Urinary bladder (tissue), 4 donors: ENCODE data around the gene AMOTL2. TPM values are rescaled to one million over a fixed set of nuclear protein-coding genes. Genes with fewer than 3 reads are reported as not detected.

Experiments
- DNase-seq: peaks from one replicate; pipeline ENCODE4 v3.0.0-alpha.2; 2015; ENCODE audit errors: extremely low spot score
- H3K27ac ChIP-seq: one replicate; pipeline ENCODE4 v1.5.1; 2013; ENCODE audit warnings: low read depth, mild to moderate bottlenecking, moderate library complexity
- H3K36me3 ChIP-seq: one replicate; pipeline ENCODE4 v1.6.1; 2013; ENCODE audit warnings: mild to moderate bottlenecking, moderate library complexity; ENCODE audit not compliant: insufficient read depth
- H3K4me1 ChIP-seq: one replicate; pipeline ENCODE4 v1.6.1; 2013; ENCODE audit warnings: mild to moderate bottlenecking, moderate library complexity; ENCODE audit not compliant: insufficient read depth
- H3K4me3 ChIP-seq: one replicate; pipeline ENCODE4 v1.5.1; 2013; ENCODE audit warnings: low read depth, low read length
- WGBS: extraction: QIAGEN DNeasy Blood & Tissue Kit; methylation state at CpG from one replicate; pipeline ENCODE4 v1.1.7; 2013; 5-methylcytosine and 5-hydroxymethylcytosine counted together
- polyA plus RNA-seq: library from polyadenylated mRNA; stranded (reverse); fragments of 200-250 nt; gene quantifications from one replicate; pipeline ENCODE4 v1.2.3, GENCODE V29; 2013
- total RNA-seq: library from RNA; depleted of rRNA; stranded (reverse); fragments of >200 nt; gene quantifications from one replicate; pipeline ENCODE4 v1.2.3, GENCODE V29; 2014
- donor health status: healthy with polysubstance abuse.
- donor health status: healthy.

Gene AMOTL2
- total and polyA plus RNA-seq, 2 donors: 37.0 to 49.6 TPM

DNA sequence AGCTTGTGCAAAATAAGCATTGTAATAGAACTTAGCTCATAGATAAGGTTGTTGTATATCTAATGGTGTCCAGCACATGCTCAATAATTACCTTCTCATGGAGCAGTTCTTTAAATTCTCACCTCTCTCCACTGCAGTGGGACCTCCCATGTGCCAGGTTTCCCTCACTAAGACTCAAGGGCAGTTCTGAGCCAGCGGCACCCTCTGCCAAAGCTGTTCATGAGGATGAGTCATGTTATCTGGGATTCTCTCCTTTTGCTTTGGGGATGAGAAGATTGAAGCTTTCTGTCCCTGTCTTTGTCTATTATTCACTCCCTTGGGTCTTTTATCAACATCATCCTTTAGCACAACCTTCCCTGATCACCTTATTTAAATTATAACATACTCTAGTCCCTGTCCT, 15.6 kb upstream of the AMOTL2 start:
- no peak for DNase-seq
- Histone ChIP-seq H3K4me3 (no peak overlapping the region), H3K4me1 (no peaks in the 10 kb centered on the region), H3K27ac (no peak overlapping the region), H3K36me3 (no peaks in the 10 kb centered on the region)
- WGBS: 98% methylated on average over 1 of the region's 1 CpG

DNA sequence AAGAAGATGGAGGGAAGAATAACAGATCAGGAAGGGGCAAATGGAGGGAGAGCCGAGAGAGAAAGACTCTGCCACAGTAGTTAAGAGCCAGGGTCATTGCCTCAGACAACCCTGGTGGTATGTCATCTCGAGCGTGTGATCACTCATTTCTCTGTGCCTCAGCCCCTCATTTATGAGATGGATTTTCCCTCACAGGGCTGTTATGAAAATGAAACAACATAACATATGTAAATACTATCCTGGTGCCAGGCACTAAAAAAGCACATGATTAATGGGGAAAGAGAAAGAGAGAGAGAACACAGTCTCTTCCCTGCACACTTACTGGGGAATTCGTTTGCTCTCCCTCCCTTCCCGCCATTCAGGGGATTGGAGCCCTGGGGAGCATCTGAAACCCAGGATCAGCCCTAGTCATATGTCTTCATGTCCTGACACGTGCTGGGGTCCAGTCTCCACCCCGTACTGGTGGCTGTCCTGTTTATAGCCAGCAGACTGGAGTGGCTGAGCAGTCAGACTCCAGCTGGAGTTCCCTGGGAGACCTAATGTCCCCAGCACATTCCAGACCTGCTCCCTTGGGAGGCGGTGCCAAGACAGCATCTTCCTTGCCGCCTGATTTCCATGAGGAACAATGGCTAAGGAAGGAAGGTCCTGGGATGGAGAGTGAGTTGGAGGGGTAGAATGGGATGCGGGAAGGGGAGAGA, 14.7 kb upstream of the AMOTL2 start:
- no peaks in the 10 kb centered on the region for H3K36me3 ChIP-seq
- no peak for DNase-seq
- no peaks in the 10 kb centered on the region for H3K4me1 ChIP-seq
- no peak overlapping the region for H3K4me3 ChIP-seq
- WGBS: 59% methylated on average over 10 of the region's 10 CpGs
- H3K27ac ChIP-seq: no peak overlapping the region

DNA sequence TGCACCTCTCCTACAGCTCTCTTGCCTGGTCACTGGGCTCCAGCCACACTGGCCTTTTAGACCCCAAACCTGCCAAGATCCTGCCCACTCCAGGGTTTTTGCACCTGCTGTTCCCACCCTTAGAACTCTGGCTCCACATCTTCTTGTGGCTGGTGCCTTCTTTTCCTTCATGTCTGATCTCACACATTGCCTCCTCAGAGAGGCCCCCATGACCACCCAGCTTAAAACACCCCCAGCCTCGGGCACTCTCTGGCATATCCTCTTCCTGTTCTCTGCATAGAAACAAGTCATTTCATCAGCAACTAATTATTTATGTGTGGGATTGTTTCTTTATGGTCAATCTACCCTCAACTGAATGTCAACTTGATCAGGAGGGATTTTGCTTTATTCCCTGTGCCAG, 14.0 kb upstream of the AMOTL2 start:
- Histone ChIP-seq H3K4me3 (no peak overlapping the region), H3K36me3 (no peaks in the 10 kb centered on the region), H3K4me1 (no peaks in the 10 kb centered on the region), H3K27ac (no peak overlapping the region)
- no peak for DNase-seq
- 46% methylated on average over 1 of the region's 1 CpG for WGBS

DNA sequence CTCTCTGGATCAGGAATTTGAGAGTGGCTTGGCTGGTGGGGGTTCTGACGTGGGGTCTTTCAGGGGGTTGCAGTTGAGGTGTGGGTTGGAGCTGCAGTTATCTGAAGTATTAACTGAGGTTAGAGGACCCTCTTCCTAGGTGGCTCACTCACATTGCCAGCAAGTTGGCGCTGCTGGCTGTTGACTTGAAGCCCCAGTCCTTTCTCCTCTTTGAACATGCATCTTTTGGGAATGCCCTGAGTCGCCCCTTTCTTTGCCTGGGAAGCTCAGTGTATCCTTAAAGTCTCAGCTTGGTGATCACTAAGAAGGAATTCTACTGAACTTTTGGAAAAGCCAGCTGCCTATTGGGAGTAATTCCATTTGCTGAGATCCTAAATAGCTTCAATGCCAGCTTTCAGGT, 13.0 kb upstream of the AMOTL2 start:
- 87% methylated on average over 3 of the region's 3 CpGs for WGBS
- no peak for DNase-seq
- Histone ChIP-seq H3K36me3 (no peaks in the 10 kb centered on the region), H3K4me3 (no peak overlapping the region), H3K4me1 (no peaks in the 10 kb centered on the region), H3K27ac (no peak overlapping the region)

DNA sequence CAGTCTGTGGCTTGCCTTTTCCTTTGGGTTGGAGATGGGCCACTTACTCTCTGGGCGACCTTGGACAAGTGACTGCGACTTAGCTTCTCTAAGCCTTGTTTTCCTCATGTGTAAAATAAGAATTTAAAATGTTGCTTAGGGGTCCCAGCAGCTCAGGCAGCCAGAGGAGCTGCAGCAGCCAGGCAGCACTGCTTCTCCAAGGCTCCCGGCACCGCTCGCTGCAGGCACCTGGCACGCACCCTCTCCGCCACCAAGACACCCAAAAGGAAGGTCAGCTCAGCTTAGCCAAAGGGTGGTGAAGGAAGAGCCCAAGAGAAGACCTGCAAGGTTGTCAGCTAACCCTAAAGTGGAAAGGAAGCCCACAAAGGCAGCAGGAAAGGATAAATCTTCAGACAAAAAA, 10.7 kb upstream of the AMOTL2 start:
- Histone ChIP-seq H3K4me3 (no peak overlapping the region), H3K4me1 (no peaks in the 10 kb centered on the region), H3K27ac (no peak overlapping the region), H3K36me3 (no peaks in the 10 kb centered on the region)
- DNase-seq: no peak
- 95% methylated on average over 7 of the region's 7 CpGs for WGBS

DNA sequence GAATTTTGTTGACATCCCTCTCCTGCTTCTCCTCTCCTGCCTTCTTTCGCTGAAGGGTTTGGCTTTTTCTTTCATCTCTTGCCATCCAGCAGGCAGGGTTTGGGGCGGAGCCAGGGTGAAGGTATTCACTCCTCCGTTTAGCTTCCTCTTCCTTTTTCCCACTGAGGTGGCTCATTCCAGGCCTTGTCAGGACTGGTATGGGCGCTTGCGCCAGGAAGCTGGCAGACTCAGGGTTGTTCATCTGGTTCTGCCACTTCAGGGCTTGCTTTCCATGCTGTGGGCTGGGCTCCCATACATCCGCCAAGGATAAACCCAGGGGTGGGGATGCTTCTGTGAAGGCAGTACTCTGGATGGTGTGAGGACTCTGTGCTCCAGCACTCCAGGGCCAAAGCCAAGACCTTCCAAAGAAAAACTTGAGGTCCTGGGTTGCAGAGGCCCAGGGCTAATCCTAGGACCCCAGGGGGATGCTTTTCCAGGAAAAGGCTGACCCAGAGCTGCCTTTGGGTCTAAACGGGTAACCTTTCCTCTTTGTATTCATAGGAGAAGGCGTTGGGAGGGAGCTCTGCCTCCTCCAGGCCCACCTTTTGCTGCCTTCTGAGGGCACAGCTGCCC, 7.7 kb upstream of the AMOTL2 start:
- 69% methylated on average over 8 of the region's 8 CpGs for WGBS
- peak; percentile 61 for DNase-seq
- Histone ChIP-seq H3K4me1 (no peaks in the 10 kb centered on the region), H3K27ac (peak overlapping the region; percentile 42), H3K4me3 (no peak overlapping the region), H3K36me3 (no peaks in the 10 kb centered on the region)

DNA sequence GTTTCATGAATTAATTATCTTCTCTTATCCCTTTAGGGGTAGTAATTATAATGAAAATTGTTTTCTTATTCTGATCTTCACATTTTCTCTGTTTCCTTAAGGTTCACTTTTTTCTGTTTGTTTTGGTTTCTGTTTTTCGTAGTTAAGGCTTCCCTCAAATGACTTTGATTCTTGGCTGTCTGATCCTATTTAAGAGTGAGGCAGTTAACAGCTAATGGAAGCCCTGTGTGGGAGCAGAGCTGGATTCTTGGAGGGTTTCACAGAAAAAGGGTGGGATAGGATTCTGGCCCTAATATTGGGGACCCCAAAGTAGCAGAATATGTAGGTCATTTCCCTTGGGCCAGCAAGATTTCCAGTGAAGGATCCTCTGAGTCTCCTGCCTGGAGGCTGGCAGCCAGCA, 6.8 kb upstream of the AMOTL2 start:
- H3K4me3 ChIP-seq: no peak overlapping the region
- 26% methylated on average over 1 of the region's 1 CpG for WGBS
- no peak for DNase-seq
- H3K36me3 ChIP-seq: no peaks in the 10 kb centered on the region
- H3K27ac ChIP-seq: peak overlapping the region; percentile 42
- H3K4me1 ChIP-seq: no peaks in the 10 kb centered on the region

DNA sequence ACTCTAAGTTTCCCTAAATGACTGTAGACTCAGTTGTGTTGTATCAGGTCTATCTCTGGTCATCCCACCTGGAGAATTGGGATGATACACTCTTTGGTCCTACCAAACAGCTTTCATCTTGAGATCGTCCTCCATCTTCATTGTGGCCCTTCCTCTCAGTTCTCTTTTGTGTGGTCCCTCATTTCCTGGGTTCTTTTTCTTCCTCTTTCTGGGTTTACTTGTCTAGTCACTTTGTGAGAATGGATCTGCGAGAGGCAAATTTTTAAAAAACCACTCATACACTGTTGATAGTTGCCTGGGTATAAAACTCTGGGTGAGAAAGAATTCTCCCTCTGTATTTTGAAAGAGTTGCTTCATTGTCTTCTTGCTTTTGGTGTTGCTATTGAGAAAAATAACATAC, 6.0 kb upstream of the AMOTL2 start:
- Histone ChIP-seq H3K36me3 (no peaks in the 10 kb centered on the region), H3K4me3 (no peak overlapping the region), H3K27ac (no peak overlapping the region), H3K4me1 (no peaks in the 10 kb centered on the region)
- WGBS: 91% methylated on average over 2 of the region's 2 CpGs
- DNase-seq: no peak

DNA sequence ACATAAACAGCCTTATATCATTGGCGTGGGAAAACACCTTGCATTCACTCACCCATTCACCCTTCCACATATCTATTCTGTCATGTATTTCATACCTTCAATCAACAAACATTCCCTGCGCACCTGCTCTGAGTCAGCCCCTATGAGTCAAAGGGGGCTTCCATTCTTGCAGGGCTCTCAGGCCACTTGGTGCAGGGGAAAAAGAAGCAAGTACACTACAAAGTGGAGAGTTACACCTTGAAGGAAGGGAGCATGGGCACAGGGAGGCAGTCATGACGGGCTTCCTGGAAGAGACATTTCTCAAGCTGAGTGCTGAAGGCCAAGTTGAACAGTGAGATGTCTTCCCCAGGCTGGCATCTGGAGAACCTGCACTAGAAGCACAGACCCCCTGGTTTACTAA, 4.6 kb upstream of the AMOTL2 start:
- Histone ChIP-seq H3K36me3 (no peaks in the 10 kb centered on the region), H3K4me3 (no peak overlapping the region), H3K4me1 (no peaks in the 10 kb centered on the region), H3K27ac (no peak overlapping the region)
- WGBS: 84% methylated on average over 3 of the region's 3 CpGs
- no peak for DNase-seq

DNA sequence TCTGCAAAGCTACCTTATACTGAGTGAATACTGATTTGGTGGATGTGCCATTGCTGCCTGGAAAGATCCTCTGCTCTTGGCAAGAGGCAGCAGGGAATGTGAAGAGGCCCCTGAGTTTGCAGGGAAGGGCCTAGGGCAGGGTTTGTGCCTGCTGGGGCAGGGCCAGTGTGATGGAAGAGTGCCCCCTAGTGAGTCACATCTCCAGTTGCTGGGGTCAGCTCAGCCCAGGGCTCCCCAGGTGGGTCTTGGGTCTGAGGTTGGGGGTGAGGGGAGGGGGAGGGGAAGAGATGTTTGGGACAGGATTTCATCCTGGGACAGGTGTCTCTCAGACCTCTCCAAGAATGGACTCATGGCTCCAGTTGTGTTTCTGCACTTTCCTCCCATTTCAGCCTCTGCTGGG, 4.1 kb upstream of the AMOTL2 start:
- DNase-seq: no peak
- no peak overlapping the region for H3K27ac ChIP-seq
- no peak overlapping the region for H3K4me3 ChIP-seq
- no peaks in the 10 kb centered on the region for H3K36me3 ChIP-seq
- no peaks in the 10 kb centered on the region for H3K4me1 ChIP-seq

DNA sequence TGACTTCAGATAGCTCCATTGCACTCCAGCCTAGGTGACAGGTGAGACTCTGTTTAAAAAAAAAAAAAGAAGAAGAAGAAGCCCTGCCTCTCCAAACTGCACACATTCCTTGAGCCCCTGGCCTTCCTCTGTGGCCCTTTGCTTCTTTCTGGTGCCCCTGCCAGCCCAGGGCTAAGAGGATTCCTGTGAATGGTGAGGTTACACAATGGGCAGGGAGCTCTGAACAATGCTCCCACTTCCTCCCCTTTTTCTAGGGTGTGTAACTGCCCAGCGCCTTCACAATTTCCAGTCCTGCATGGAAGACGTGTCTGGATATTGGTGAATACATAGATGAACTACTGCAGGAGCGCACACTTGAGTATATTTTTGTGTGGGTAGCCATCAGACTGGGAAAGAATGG, 3.6 kb upstream of the AMOTL2 start:
- Histone ChIP-seq H3K4me1 (no peaks in the 10 kb centered on the region), H3K36me3 (no peaks in the 10 kb centered on the region), H3K4me3 (no peak overlapping the region), H3K27ac (no peak overlapping the region)
- WGBS: 94% methylated on average over 3 of the region's 3 CpGs
- DNase-seq: no peak

DNA sequence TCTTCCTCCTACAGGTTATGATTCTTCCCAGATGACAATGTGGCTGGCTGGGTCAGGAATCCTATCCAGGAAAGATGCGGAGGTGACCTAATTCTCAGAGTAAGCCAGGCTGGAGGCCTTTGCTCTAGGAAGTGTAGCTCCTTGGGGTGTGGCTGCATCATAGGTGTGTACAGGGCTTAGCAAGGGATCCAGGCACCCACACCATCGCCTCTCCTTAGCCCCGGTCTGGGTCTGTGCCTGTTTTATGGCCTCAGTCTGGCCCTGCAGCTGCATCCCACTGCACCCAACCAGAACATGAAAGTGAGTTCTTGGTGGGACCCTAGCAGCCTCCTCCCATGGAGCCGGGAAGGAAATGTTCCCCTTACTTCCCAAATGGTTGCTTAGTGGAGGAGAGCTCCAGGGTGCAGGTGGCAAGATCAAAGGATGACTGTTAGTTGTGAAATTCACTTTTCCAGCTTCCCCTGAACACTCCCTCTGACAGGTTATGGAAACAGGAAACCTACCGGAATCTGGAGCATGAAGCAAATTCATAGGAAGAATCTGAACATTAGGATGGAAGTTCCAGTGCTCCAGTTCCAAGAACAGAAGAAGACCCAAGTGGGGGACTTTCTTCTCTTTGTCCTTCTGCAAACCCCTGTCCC, 2.7 kb upstream of the AMOTL2 start:
- Histone ChIP-seq H3K27ac (no peak overlapping the region), H3K4me3 (no peak overlapping the region), H3K4me1 (no peaks in the 10 kb centered on the region), H3K36me3 (no peaks in the 10 kb centered on the region)
- no peak for DNase-seq
- 83% methylated on average over 5 of the region's 5 CpGs for WGBS

DNA sequence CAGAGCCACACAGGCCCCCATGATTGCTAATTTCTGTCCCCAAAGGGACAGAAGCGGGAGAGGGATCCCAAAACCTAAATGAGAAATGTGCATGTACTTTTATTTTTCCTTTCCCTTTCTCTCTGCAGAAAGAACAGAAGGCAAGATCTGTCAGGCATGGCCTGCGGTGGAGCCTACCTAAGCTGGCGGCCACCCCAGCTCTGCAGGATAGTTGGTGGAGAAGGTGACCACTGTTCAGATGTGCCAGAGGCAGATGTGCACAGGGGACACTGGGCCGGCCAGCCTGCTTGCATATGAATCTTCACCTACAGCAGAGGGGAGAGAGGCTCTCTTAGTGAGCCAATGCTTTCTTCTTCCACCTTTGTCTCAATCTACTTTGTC, 2.1 kb upstream of the AMOTL2 start:
- no peak overlapping the region for H3K4me3 ChIP-seq
- no peak overlapping the region for H3K27ac ChIP-seq
- WGBS: 98% methylated on average over 4 of the region's 4 CpGs
- H3K36me3 ChIP-seq: no peaks in the 10 kb centered on the region
- H3K4me1 ChIP-seq: no peaks in the 10 kb centered on the region
- DNase-seq: no peak

DNA sequence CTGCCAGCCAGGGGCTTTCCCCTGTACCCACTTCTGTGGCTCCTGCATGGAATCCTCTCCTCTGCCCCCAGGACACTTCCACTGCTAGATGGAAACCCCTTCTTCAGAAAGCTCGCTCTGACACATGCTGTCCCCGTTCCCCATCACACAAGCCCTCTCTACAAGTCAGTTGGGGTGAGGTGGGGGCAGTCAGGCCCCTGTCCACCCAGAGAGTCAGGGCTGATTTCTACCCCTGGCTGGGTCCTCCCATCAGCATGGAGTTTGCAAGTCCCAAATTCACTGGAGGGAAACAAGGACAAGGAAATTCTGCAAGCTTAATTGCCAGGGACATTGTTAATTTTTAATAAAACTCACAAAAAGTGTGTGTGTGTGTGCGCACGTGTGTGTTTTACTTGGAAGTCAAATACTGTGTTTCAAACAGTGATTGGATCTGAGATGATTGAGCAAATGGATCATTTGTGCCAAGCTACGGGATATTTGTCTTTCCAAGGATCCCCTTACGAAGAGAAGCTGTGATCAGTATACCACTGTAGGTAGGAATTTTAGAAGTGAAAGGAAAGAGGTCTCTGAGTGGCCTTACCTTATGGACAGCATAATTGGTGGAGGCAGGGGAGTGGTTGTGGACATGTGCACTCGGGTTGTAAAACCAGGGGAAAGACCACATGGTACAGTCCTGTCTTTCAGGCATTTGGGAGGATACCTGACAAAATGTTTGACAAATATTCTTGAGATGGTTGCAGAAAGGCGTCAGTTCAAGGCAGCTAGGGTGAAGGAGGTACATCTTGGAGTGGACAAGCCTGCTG, 1.5 kb upstream of the AMOTL2 start:
- DNase-seq: no peak
- no peak overlapping the region for H3K27ac ChIP-seq
- WGBS: 90% methylated on average over 8 of the region's 8 CpGs
- no peak overlapping the region for H3K4me3 ChIP-seq
- peaks cover 3% of the 10 kb centered on the region for H3K36me3 ChIP-seq
- H3K4me1 ChIP-seq: no peaks in the 10 kb centered on the region
